ENCODE measurements around the gene CRMP1. TPM values are rescaled to one million over a fixed set of nuclear protein-coding genes. Genes with fewer than 3 reads are reported as not detected.
"Not testable (repeated sequence)": the region's sequence is repeated elsewhere in the genome, so short reads cannot be mapped to it uniquely, and the experiment has no call there.

Gene CRMP1
- total and polyA plus RNA-seq, 8 donors = 1.2 to 21.4 (median 2.1) TPM; not detected in 1

- 43 to 55% (median 51%) methylated on average over 15 of the region's 15 CpGs for WGBS, 5 donors
- Histone ChIP-seq H3K4me3 (no peak overlapping the region), H3K27me3 (peaks cover 0 to 40% (median 0%) of the 10 kb centered on the region in 3 donors), H3K27ac (no peak overlapping the region), H3K9me3 (no peaks in the 10 kb centered on the region), H3K4me1 (no peaks in the 10 kb centered on the region), H3K36me3 (no peaks in the 10 kb centered on the region)
- DNase-seq = peak in 1 of 2 donors; percentile 20
- TF ChIP-seq, protein P1, sequence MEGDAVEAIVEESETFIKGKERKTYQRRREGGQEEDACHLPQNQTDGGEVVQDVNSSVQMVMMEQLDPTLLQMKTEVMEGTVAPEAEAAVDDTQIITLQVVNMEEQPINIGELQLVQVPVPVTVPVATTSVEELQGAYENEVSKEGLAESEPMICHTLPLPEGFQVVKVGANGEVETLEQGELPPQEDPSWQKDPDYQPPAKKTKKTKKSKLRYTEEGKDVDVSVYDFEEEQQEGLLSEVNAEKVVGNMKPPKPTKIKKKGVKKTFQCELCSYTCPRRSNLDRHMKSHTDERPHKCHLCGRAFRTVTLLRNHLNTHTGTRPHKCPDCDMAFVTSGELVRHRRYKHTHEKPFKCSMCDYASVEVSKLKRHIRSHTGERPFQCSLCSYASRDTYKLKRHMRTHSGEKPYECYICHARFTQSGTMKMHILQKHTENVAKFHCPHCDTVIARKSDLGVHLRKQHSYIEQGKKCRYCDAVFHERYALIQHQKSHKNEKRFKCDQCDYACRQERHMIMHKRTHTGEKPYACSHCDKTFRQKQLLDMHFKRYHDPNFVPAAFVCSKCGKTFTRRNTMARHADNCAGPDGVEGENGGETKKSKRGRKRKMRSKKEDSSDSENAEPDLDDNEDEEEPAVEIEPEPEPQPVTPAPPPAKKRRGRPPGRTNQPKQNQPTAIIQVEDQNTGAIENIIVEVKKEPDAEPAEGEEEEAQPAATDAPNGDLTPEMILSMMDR (IDR thresholded peaks at IDR 0.05) = no peak
- TF ChIP-seq EP300 (IDR thresholded peaks at IDR 0.05) (no peak), POLR2A (IDR thresholded peaks at IDR 0.05) (no peak), POLR2AphosphoS5 (IDR thresholded peaks at IDR 0.05) (no peak)
- intact Hi-C loops (cut with DNase I; ENCODE audit: low total_unique reads) = no loop called here
Observed at GRCh38 chr4:5863461-5864113, 29.3 kb downstream of the CRMP1 start.

DNA sequence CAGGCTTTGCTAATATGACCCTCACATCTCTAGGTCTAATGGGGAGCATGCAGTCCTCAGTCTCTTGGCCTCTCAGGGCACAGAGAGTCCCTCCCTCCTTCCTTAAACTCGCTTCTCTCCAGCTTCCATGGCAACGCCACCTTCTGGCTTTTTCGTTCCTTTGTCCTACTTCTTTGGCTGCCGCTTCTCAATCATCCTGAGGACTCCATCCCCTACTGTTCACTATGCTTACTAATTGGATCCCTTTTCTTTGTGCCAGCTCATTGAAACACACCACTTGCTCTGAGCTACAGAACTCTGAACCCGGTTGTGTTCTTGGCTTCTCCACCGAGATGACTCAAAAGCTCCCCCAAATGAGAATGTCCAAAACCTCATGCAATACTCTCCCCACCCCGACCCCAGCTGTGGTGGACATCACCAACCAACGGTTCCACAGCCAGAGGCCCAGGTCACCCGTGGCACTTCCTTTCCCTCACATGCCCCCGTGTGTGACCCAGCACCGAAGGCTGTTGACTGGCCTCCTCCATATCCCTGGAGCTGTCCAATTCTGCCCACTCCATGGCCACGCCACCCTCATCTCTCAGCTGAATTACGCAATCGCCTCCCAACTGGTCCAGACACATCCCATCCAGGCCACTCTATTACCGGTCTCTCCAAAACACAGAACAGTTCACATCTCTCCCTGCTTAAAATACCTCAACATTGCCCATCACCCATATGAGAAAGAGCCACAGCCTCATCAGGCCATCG, 34.7 kb downstream of the CRMP1 start:
- Histone ChIP-seq H3K9me3 (no peaks in the 10 kb centered on the region), H3K27ac (no peak overlapping the region), H3K36me3 (no peaks in the 10 kb centered on the region), H3K27me3 (peaks cover 0 to 28% (median 0%) of the 10 kb centered on the region in 3 donors), H3K4me3 (no peak overlapping the region), H3K4me1 (no peaks in the 10 kb centered on the region)
- TF ChIP-seq POLR2A (IDR thresholded peaks at IDR 0.05) (no peak), POLR2AphosphoS5 (IDR thresholded peaks at IDR 0.05) (no peak)
- TF ChIP-seq, protein P1 (IDR thresholded peaks at IDR 0.05) = no peak
- no peak for DNase-seq
- WGBS, 5 donors = 84 to 90% (median 86%) methylated on average over 16 of the region's 16 CpGs
- intact Hi-C loops (cut with DNase I; ENCODE audit: low total_unique reads) = no loop called here

- no peaks in the 10 kb centered on the region for H3K9me3 ChIP-seq
- no peak overlapping the region for H3K27ac ChIP-seq
- TF ChIP-seq, protein P1 (IDR thresholded peaks at IDR 0.05) = no peak
- no peak for TF ChIP-seq POLR2A (IDR thresholded peaks at IDR 0.05)
- TF ChIP-seq EP300 (IDR thresholded peaks at IDR 0.05) = no peak
- TF ChIP-seq POLR2AphosphoS5 (IDR thresholded peaks at IDR 0.05) = no peak
- H3K36me3 ChIP-seq = no peaks in the 10 kb centered on the region
- no peak for DNase-seq
- peaks cover 0 to 24% (median 0%) of the 10 kb centered on the region in 3 donors for H3K27me3 ChIP-seq
- no peak overlapping the region for H3K4me3 ChIP-seq
- WGBS, 5 donors = 75 to 83% (median 77%) methylated on average over 2 of the region's 2 CpGs
- H3K4me1 ChIP-seq = no peaks in the 10 kb centered on the region
- intact Hi-C loops (cut with DNase I; ENCODE audit: low total_unique reads) = no loop called here
Observed at GRCh38 chr4:5857199-5857598, 35.7 kb downstream of the CRMP1 start.

GRCh38 chr4:5856362-5856761, 36.5 kb downstream of the CRMP1 start:
- H3K27ac ChIP-seq; intact Hi-C loops (cut with DNase I; ENCODE audit: low total_unique reads); H3K9me3 ChIP-seq; H3K4me3 ChIP-seq; DNase-seq; H3K4me1 ChIP-seq; H3K36me3 ChIP-seq: not testable (repeated sequence)
- WGBS, 5 donors = 91 to 97% (median 95%) methylated on average over 3 of the region's 3 CpGs
- H3K27me3 ChIP-seq = peaks cover 0 to 26% (median 0%) of the 10 kb centered on the region in 3 donors

GRCh38 chr4:5854929-5855328, 38.0 kb downstream of the CRMP1 start:
- TF ChIP-seq POLR2AphosphoS5 (IDR thresholded peaks at IDR 0.05) = no peak
- no peak for TF ChIP-seq EP300 (IDR thresholded peaks at IDR 0.05)
- Histone ChIP-seq H3K4me3 (no peak overlapping the region), H3K4me1 (no peaks in the 10 kb centered on the region), H3K9me3 (no peaks in the 10 kb centered on the region), H3K27me3 (peaks cover 0 to 27% (median 3%) of the 10 kb centered on the region in 3 donors), H3K36me3 (no peaks in the 10 kb centered on the region), H3K27ac (no peak overlapping the region)
- no peak for DNase-seq
- WGBS, 5 donors = 82 to 95% (median 85%) methylated on average over 3 of the region's 3 CpGs
- intact Hi-C loops (cut with DNase I; ENCODE audit: low total_unique reads) = no loop called here

All from stomach (tissue), 9 donors.